ENCODE data around the gene DENND1A.

DNA sequence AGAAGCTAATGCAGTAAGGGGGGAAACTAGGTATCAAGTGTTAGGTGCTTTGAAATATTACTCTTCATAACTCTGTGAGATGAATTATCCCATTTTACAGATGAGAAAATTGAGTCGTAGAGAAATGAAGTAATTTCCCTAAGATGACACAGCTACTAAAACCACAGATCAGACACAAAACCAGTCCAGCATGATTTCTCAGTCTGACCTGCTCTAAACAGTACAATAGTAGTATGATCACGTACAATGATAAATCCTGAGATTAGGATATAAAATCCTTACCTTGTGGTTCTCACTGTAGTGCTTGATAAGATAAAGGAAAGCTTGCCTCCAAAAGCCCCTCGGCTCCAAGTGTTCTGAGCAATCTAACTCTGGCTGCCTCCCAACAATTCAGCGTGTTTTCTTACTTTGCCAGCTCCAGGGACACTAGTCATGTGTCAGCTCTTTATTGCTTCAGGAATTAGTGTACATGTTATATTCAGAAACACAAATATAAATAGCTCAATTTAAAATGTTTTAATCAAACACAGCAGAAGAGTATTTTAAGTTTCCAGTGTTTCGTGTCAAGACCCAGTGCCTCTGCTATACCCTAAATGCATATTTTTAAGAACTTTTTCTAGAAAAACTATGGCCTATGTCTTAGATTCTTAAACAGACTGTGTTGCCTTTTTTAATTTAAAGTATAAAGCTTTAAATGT is 243.6 kb downstream of the DENND1A start:
- TF ChIP-seq GATA1 (IDR thresholded peaks at IDR 0.05; ENCODE audit: low read depth, low read length) (no peak), POLR2A (IDR thresholded peaks at IDR 0.05; ENCODE audit: low read length) (no peak)
